Measurements from ENCODE around the gene GMDS. TPM values are rescaled to one million over a fixed set of nuclear protein-coding genes. Genes with fewer than 3 reads are reported as not detected.
A peak's percentile ranks its signal among the peaks of the same experiment; 100 is the strongest.

The GMDS gene
- total and polyA plus RNA-seq, 2 of the 13 experiments (the other 11 are each of a cell fraction or from before 2014, with no cell fraction given) = 64.4 to 112 TPM

GRCh38 chr6:2225422-2226392 is 19.7 kb downstream of the GMDS start (continued):
- TF ChIP-seq E2F1 (CRISPR knock-in tag; IDR thresholded peaks at IDR 0.05) (no peak), TBL1XR1 (IDR thresholded peaks at IDR 0.05; ENCODE audit: borderline replicate concordance, low read length, partially characterized antibody) (no peak), ZNF496 (CRISPR knock-in tag; IDR thresholded peaks at IDR 0.05; ENCODE audit: insufficient replicate concordance) (no peak), MLX (CRISPR knock-in tag; IDR thresholded peaks at IDR 0.05) (peak; percentile 91), NAIF1 (CRISPR knock-in tag; IDR thresholded peaks at IDR 0.05; ENCODE audit: borderline replicate concordance) (peak; percentile 88), ZNF318 (CRISPR knock-in tag; IDR thresholded peaks at IDR 0.05) (no peak), ZSCAN20 (CRISPR knock-in tag; IDR thresholded peaks at IDR 0.05; ENCODE audit: borderline replicate concordance) (no peak), ZNF891 (CRISPR knock-in tag; IDR thresholded peaks at IDR 0.05) (no peak), CEBPG (CRISPR knock-in tag; IDR thresholded peaks at IDR 0.05) (peak; percentile 97), SALL1 (CRISPR knock-in tag; IDR thresholded peaks at IDR 0.05) (peak; percentile 67), JUNB (CRISPR knock-in tag; IDR thresholded peaks at IDR 0.05; ENCODE audit: borderline replicate concordance) (peak; percentile 67; the same call in 1 of the 2 replicates), E2F2 (CRISPR knock-in tag; IDR thresholded peaks at IDR 0.05; ENCODE audit: borderline replicate concordance) (no peak), XBP1 (CRISPR knock-in tag; IDR thresholded peaks at IDR 0.05) (no peak), THAP7 (CRISPR knock-in tag; IDR thresholded peaks at IDR 0.05) (no peak; the same call in 1 of the 2 replicates), ZNF383 (CRISPR knock-in tag; IDR thresholded peaks at IDR 0.05; ENCODE audit: borderline replicate concordance) (no peak), ZNF713 (CRISPR knock-in tag; IDR thresholded peaks at IDR 0.05) (no peak; the same call in 1 of the 2 replicates)
